DOHH2 (cell line): Measurements from ENCODE around the gene PKM.

Experiments used
- H3F3A ChIP-seq: fragments of 200-600 bp; sonication (generic), shearing (Covaris generic); 2 replicates; pipeline ENCODE4 v1.6.0; 2016; ENCODE audit warnings: antibody characterized with exemption, mild to moderate bottlenecking; ENCODE audit not compliant: control insufficient read depth, insufficient read depth
- H3K27ac ChIP-seq: fragments of 200-600 bp; sonication (generic); 2 replicates; pipeline ENCODE4 v1.5.1; 2014; ENCODE audit warnings: low read depth, mild to moderate bottlenecking, low read length, moderate library complexity
- H3K27me3 ChIP-seq: fragments of 200-600 bp; sonication (generic); 2 replicates; pipeline ENCODE4 v1.6.1; 2014; ENCODE audit warnings: mild to moderate bottlenecking, low read length, mixed read lengths; ENCODE audit not compliant: control insufficient read depth
- H3K36me3 ChIP-seq: fragments of 200-600 bp; sonication (generic); 2 replicates; pipeline ENCODE4 v1.6.1; 2014; ENCODE audit warnings: mild to moderate bottlenecking, low read length, moderate library complexity, mixed read lengths; ENCODE audit not compliant: control insufficient read depth
- H3K4me1 ChIP-seq: fragments of 200-600 bp; sonication (generic); 2 replicates; pipeline ENCODE4 v1.6.1; 2014; ENCODE audit warnings: mild to moderate bottlenecking, low read length, mixed read lengths; ENCODE audit not compliant: control insufficient read depth
- H3K4me2 ChIP-seq: fragments of 200-600 bp; sonication (generic); 2 replicates; pipeline ENCODE4 v1.6.0; 2014; ENCODE audit warnings: mild to moderate bottlenecking, low read length, moderate library complexity
- H3K4me3 ChIP-seq: fragments of 200-600 bp; sonication (generic); 2 replicates; pipeline ENCODE4 v1.5.1; 2014; ENCODE audit warnings: mild to moderate bottlenecking, low read length, mixed read lengths
- H3K79me2 ChIP-seq: fragments of 200-600 bp; sonication (generic); 2 replicates; pipeline ENCODE4 v1.6.1; 2014; ENCODE audit warnings: mild to moderate bottlenecking, low read length, mixed read lengths; ENCODE audit not compliant: control insufficient read depth
- H3K9me2 ChIP-seq: fragments of 200-600 bp; sonication (generic); replicated peaks from 2 replicates; pipeline ENCODE4 v1.6.1; 2014; ENCODE audit warnings: mild to moderate bottlenecking, low read length, mixed read lengths; ENCODE audit not compliant: control insufficient read depth
- H3K9me3 ChIP-seq: fragments of 200-600 bp; sonication (generic); 2 replicates; pipeline ENCODE4 v1.6.1; 2014; ENCODE audit warnings: antibody characterized with exemption, low read length, mixed read lengths; ENCODE audit not compliant: control insufficient read depth, insufficient read depth
- H4K20me1 ChIP-seq: fragments of 200-600 bp; sonication (generic); 2 replicates; pipeline ENCODE4 v1.6.0; 2014; ENCODE audit warnings: low read depth, mild to moderate bottlenecking, antibody characterized with exemption, low read length, moderate library complexity; ENCODE audit not compliant: control insufficient read depth, insufficient read depth
- EZH2phosphoT487 ChIP-seq: fragments of 200-600 bp; sonication (generic); IDR thresholded peaks from 2 replicates; pipeline ENCODE4 v1.6.1; 2017; ENCODE audit warnings: borderline replicate concordance, mild to moderate bottlenecking, antibody characterized with exemption, low read length, moderate library complexity, mixed read lengths
- TF ChIP-seq, protein P1 (sequence below): fragments of 200-600 bp; sonication (generic); IDR thresholded peaks from one replicate; pipeline ENCODE4 v1.5.1; 2014; ENCODE audit warnings: antibody characterized with exemption, mild to moderate bottlenecking, low read depth, low read length; ENCODE audit not compliant: poor library complexity, severe bottlenecking

PKM gene

DNA sequence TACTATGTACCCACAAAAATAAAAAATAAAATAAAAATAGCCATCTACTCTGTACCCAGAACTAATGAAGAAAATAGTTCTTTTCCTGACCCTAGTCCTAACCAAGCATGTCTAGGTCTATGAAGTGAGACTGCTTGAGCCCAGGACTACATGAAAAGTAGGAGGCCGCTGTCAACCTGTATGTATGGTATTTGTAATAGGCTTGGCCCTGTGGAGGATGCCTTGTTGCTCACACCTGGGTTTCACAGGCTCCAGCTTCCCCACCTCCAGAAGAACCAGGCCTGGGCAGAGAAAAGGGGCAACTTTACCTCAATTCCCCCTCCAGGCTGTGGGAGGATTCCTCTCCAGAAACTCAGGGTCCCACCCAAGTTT is 6.8 kb upstream of the PKM start:
- no peak overlapping the region for H3K4me3 ChIP-seq
- H3K27ac ChIP-seq, result no peak overlapping the region
- H3K4me2 ChIP-seq, result no peak overlapping the region
- TF ChIP-seq, protein P1, sequence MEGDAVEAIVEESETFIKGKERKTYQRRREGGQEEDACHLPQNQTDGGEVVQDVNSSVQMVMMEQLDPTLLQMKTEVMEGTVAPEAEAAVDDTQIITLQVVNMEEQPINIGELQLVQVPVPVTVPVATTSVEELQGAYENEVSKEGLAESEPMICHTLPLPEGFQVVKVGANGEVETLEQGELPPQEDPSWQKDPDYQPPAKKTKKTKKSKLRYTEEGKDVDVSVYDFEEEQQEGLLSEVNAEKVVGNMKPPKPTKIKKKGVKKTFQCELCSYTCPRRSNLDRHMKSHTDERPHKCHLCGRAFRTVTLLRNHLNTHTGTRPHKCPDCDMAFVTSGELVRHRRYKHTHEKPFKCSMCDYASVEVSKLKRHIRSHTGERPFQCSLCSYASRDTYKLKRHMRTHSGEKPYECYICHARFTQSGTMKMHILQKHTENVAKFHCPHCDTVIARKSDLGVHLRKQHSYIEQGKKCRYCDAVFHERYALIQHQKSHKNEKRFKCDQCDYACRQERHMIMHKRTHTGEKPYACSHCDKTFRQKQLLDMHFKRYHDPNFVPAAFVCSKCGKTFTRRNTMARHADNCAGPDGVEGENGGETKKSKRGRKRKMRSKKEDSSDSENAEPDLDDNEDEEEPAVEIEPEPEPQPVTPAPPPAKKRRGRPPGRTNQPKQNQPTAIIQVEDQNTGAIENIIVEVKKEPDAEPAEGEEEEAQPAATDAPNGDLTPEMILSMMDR, result no peak
- TF ChIP-seq EZH2phosphoT487, result no peak
- no peaks in the 10 kb centered on the region for H3K79me2 ChIP-seq
- no peaks in the 10 kb centered on the region for H3K4me1 ChIP-seq
- H3K9me3 ChIP-seq, result no peaks in the 10 kb centered on the region
- 0 out of 2 replicates have a peak, but pooled peaks cover 3% of the 10 kb centered on the region for H3F3A ChIP-seq
- no peaks in the 10 kb centered on the region for H3K9me2 ChIP-seq
- H3K36me3 ChIP-seq, result peaks cover 30% of the 10 kb centered on the region
- no peaks in the 10 kb centered on the region for H3K27me3 ChIP-seq
- no peaks in the 10 kb centered on the region for H4K20me1 ChIP-seq

DNA sequence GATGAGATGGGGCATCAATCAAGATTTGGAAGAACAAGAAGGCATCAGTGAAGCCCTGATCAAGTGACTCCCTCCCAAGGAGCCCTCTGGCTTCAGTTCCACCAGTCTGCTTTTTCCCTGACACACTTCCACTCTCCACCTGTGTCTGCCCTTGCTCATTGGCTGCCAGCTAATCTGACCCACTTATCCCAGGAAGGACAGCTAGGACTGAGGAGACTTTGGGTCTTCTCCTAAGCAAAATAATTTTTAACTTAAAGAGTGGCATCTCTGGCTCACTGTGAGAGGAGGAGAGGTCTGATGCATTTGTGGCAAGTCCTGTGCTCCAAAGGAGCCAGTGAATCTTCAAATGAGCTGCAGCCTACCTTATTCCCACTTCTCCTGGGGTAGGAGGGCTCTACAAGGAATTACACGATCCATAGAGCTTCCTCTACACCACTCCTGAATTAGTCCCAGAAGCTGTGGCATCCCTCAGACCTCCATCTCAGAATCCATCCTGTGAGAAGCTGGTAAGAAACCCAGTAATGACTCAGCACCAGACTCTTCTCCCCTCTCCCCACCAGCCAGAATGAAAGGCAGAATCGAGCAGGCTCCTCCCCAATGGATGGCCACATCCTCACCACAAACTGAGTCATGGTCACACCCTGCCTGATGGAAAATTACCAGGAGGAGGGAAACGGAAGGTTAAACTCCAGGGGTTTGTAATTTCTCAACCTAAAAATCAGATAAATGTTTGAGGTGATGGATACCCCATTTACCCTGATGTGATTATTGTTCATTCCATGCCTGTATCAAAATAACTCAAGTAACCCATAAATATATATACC is 6.3 kb upstream of the PKM start:
- peaks cover 24% of the 10 kb centered on the region for H3K36me3 ChIP-seq
- H3K4me3 ChIP-seq, result no peak overlapping the region
- H3K27me3 ChIP-seq, result no peaks in the 10 kb centered on the region
- no peaks in the 10 kb centered on the region for H3K9me2 ChIP-seq
- peaks cover 3% of the 10 kb centered on the region for H3K4me1 ChIP-seq
- no peaks in the 10 kb centered on the region for H4K20me1 ChIP-seq
- TF ChIP-seq EZH2phosphoT487, result no peak
- TF ChIP-seq, protein P1, result no peak
- H3F3A ChIP-seq, result peaks cover 4% of the 10 kb centered on the region; the same call in 1 of the 2 replicates
- H3K79me2 ChIP-seq, result no peaks in the 10 kb centered on the region
- no peaks in the 10 kb centered on the region for H3K9me3 ChIP-seq
- H3K27ac ChIP-seq, result no peak overlapping the region
- H3K4me2 ChIP-seq, result no peak overlapping the region

DNA sequence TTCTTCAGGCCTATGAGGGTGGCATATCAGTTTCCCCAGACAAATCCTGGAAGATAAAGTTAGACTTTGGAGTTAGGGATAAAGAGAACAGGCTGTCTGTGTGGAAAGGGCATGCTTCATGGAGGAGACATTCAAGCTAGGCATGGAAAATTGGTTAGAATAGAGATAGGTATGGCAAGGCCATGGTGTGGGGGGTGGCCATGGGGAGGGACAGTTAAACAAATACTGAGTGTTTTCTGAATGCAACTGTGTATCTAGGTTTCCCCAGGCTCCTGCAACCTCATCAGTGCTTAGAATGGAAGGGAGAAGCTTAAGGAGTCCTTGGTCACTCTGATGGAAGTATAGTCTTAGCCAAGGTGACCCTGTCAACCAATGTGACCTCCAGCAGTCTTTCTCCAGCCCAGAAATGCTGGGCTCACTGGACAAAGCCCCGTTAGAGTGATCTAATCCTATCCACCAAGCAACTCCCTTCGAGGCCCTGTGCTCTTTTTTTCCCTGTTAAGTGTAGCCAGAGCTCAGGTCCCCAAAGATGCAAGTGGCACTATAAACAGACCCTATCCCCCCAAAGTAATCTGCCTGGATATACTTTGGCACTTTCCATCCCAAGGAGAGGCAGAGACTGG is 5.5 kb upstream of the PKM start:
- no peaks in the 10 kb centered on the region for H3K27me3 ChIP-seq
- peaks cover 7% of the 10 kb centered on the region; the same call in 1 of the 2 replicates for H3F3A ChIP-seq
- H3K36me3 ChIP-seq, result peaks cover 16% of the 10 kb centered on the region
- H3K9me2 ChIP-seq, result no peaks in the 10 kb centered on the region
- no peaks in the 10 kb centered on the region for H3K9me3 ChIP-seq
- peaks cover 7% of the 10 kb centered on the region for H3K79me2 ChIP-seq
- no peak overlapping the region for H3K4me2 ChIP-seq
- no peaks in the 10 kb centered on the region for H4K20me1 ChIP-seq
- no peak for TF ChIP-seq EZH2phosphoT487
- TF ChIP-seq, protein P1, result no peak
- H3K4me1 ChIP-seq, result peaks cover 10% of the 10 kb centered on the region
- H3K4me3 ChIP-seq, result no peak overlapping the region
- no peak overlapping the region for H3K27ac ChIP-seq
